A673 (cell line): ENCODE data around the gene RAD51C. TPM values are rescaled to one million over a fixed set of nuclear protein-coding genes. Genes with fewer than 3 reads are reported as not detected.
"Not testable (repeated sequence)": the region's sequence is repeated elsewhere in the genome, so short reads cannot be mapped to it uniquely, and the experiment has no call there.

Experiments
- BruUV-seq: library from RNA; stranded (reverse); fragments of 400-500 nt; replicated peaks from 2 replicates; lab custom pipeline; 2021; lab: Mats Ljungman, UMichigan
- CTCF ChIA-PET: fragments of 300-600 bp; sonication (Branson Sonifier 250); formaldehyde crosslinking; loops from one replicate; lab custom pipeline; 2022; ENCODE audit warnings: antibody characterized with exemption; lab: Charles Lee
- POLR2A ChIA-PET: fragments of 300-600 bp; sonication (Branson Sonifier 250); formaldehyde crosslinking; loops from one replicate; lab custom pipeline; 2022; ENCODE audit warnings: antibody characterized with exemption; ENCODE audit not compliant: low non-redundant PET; lab: Charles Lee
- DNase-seq: peaks from one replicate; pipeline ENCODE4 v3.0.0-alpha.2; 2015; ENCODE audit warnings: low spot score
- H3K27ac ChIP-seq: fragments of 200-600 bp; sonication (generic); 2 replicates; pipeline ENCODE4 v1.5.1; 2016; ENCODE audit warnings: mixed run types, low read depth, mild to moderate bottlenecking, mixed read lengths, antibody characterized with exemption, low read length; ENCODE audit not compliant: poor library complexity, severe bottlenecking
- H3K27me3 ChIP-seq: fragments of 200-600 bp; sonication (generic); replicated peaks from 2 replicates; pipeline ENCODE4 v1.6.1; 2017; ENCODE audit warnings: mixed run types, low read depth, mild to moderate bottlenecking, mixed read lengths, antibody characterized with exemption, low read length; ENCODE audit not compliant: insufficient read depth, poor library complexity
- H3K36me3 ChIP-seq: fragments of 200-600 bp; sonication (generic); 2 replicates; pipeline ENCODE4 v1.6.1; 2016; ENCODE audit warnings: mixed run types, mild to moderate bottlenecking, mixed read lengths, antibody characterized with exemption, low read length; ENCODE audit not compliant: insufficient read depth, poor library complexity, severe bottlenecking
- H3K4me1 ChIP-seq: fragments of 200-600 bp; sonication (generic); 2 replicates; pipeline ENCODE4 v1.6.1; 2017; ENCODE audit warnings: mixed run types, mild to moderate bottlenecking, mixed read lengths, antibody characterized with exemption, low read length; ENCODE audit not compliant: insufficient read depth, poor library complexity, severe bottlenecking
- H3K4me3 ChIP-seq: fragments of 200-600 bp; sonication (generic); 2 replicates; pipeline ENCODE4 v1.5.1; 2016; ENCODE audit warnings: low read depth, mixed run types, mild to moderate bottlenecking, mixed read lengths, low read length; ENCODE audit not compliant: poor library complexity, severe bottlenecking
- H3K9me3 ChIP-seq: fragments of 200-600 bp; sonication (generic); 2 replicates; pipeline ENCODE4 v1.6.1; 2016; ENCODE audit warnings: mixed run types, low read depth, mild to moderate bottlenecking, mixed read lengths, antibody characterized with exemption, low read length; ENCODE audit not compliant: poor library complexity, severe bottlenecking
- CTCF ChIP-seq: fragments of 300-800, 200-600 bp; sonication (generic); conservative IDR thresholded peaks from 2 replicates; pipeline ENCODE4 v1.5.1; 2017; ENCODE audit warnings: low read depth, mild to moderate bottlenecking, antibody characterized with exemption, low read length, moderate library complexity, mixed read lengths
- EZH2 ChIP-seq: fragments of 200-600 bp; sonication (generic); IDR thresholded peaks from 2 replicates; pipeline ENCODE4 v1.6.1; 2017; ENCODE audit warnings: borderline replicate concordance, low read depth, mild to moderate bottlenecking, mixed read lengths, antibody characterized with exemption, low read length; ENCODE audit not compliant: poor library complexity, severe bottlenecking
- intact Hi-C: fragments of 100-400 bp; cut with micrococcal nuclease; formaldehyde crosslinking; loops from one replicate; pipeline ENCODE4 v1.10.0; 2022; ENCODE audit not compliant: unreplicated experiment
- total RNA-seq: library from RNA; stranded (reverse); gene quantifications from 2 replicates; pipeline ENCODE4 v1.2.3, GENCODE V29; 2021

RAD51C gene
- total RNA-seq, 1 experiment from 2014 or later = 80.4 TPM

GRCh38 chr17:58669853-58670252, 22.5 kb upstream of the RAD51C start:
- DNase-seq = no peak
- H3K27me3 ChIP-seq = no peaks in the 10 kb centered on the region
- no peak overlapping the region for H3K27ac ChIP-seq
- TF ChIP-seq CTCF (no peak), EZH2 (no peak)
- H3K4me1 ChIP-seq = no peaks in the 10 kb centered on the region
- no peaks in the 10 kb centered on the region for H3K9me3 ChIP-seq
- H3K36me3 ChIP-seq = no peaks in the 10 kb centered on the region
- no peak overlapping the region for H3K4me3 ChIP-seq
- ChIA-PET CTCF (no interaction called here), POLR2A (interaction anchor here (0.6 to 0.7 kb wide), 2 partner anchors 22 to 207 kb away, joined by 4 to 17 read pairs; no protein-coding TSS in a partner anchor)
- BruUV-seq = no TSS peak
- intact Hi-C loops = no loop called here

GRCh38 chr17:58671969-58672368, 20.4 kb upstream of the RAD51C start:
- Histone ChIP-seq H3K36me3 (no peaks in the 10 kb centered on the region), H3K9me3 (no peaks in the 10 kb centered on the region), H3K4me1 (no peaks in the 10 kb centered on the region), H3K27me3 (no peaks in the 10 kb centered on the region), H3K4me3 (no peak overlapping the region), H3K27ac (no peak overlapping the region)
- intact Hi-C loops = no loop called here
- CTCF ChIA-PET = no interaction called here
- DNase-seq = no peak
- no TSS peak for BruUV-seq
- POLR2A ChIA-PET = no interaction called here
- TF ChIP-seq CTCF = no peak
- no peak for TF ChIP-seq EZH2

- Histone ChIP-seq H3K27ac (no peak overlapping the region), H3K4me1 (no peaks in the 10 kb centered on the region), H3K4me3 (no peak overlapping the region), H3K9me3 (no peaks in the 10 kb centered on the region), H3K27me3 (no peaks in the 10 kb centered on the region), H3K36me3 (no peaks in the 10 kb centered on the region)
- DNase-seq = no peak
- POLR2A ChIA-PET = no interaction called here
- intact Hi-C loops = no loop called here
- CTCF ChIA-PET = no interaction called here
- no peak for TF ChIP-seq EZH2
- no peak for TF ChIP-seq CTCF
- BruUV-seq = no TSS peak
Measured at GRCh38 chr17:58677194-58677880, 15.1 kb upstream of the RAD51C start.

- POLR2A ChIA-PET, CTCF ChIA-PET: not testable (repeated sequence)
Measured at GRCh38 chr17:58678287-58678686, 14.1 kb upstream of the RAD51C start.

More at GRCh38 chr17:58678287-58678686, 14.1 kb upstream of the RAD51C start:
- H3K36me3 ChIP-seq, H3K4me1 ChIP-seq, DNase-seq, H3K27me3 ChIP-seq, H3K27ac ChIP-seq, BruUV-seq, H3K9me3 ChIP-seq, intact Hi-C loops, H3K4me3 ChIP-seq: not testable (repeated sequence)
